Adrenal gland (tissue), 5 donors: Measurements from ENCODE around the gene SSR1.

Source experiments
- CTCF ChIP-seq, 6 experiments: fragments of 450-650 bp in 4 of 6; fragments of 200-600 bp in 2 of 6; sonication (generic) in 1 of 6; IDR thresholded peaks; 1 replicate in 5 of 6; 2 replicates in 1 of 6; pipeline versions ENCODE4 v1.5.1 to v1.8.0; 2016 to 2021; ENCODE audit warnings: antibody characterized with exemption in 6 of 6, mild to moderate bottlenecking in 2 of 6, moderate library complexity in 1 of 6
- POLR2A ChIP-seq, 2 donors: fragments of 450-650 bp; IDR thresholded peaks; one replicate each; pipeline ENCODE4 v1.6.1; 2017; ENCODE audit warnings: antibody characterized with exemption in 2 of 2, mild to moderate bottlenecking in 2 of 2, moderate library complexity in 1 of 2
- donor health status: DM: no; HTN: no; CAD: no.

GRCh38 chr6:7282097-7282906 is 30.7 kb downstream of the SSR1 start:
- no peak for TF ChIP-seq CTCF (IDR thresholded peaks at IDR 0.05)
- TF ChIP-seq POLR2A (IDR thresholded peaks at IDR 0.05): no peak
